Subcutaneous abdominal adipose tissue (tissue), 5 donors: ENCODE data around the gene IQSEC2.

Experiments used
- H3K27ac ChIP-seq: one replicate; pipeline ENCODE4 v1.7.0; 2013; ENCODE audit warnings: low read depth, mild to moderate bottlenecking, inconsistent platforms, low read length, moderate library complexity
- H3K27me3 ChIP-seq, 5 donors: one replicate each; pipeline ENCODE4 v1.7.0; 2013; ENCODE audit warnings: low read length in 5 of 5, inconsistent platforms in 1 of 5; ENCODE audit not compliant: control insufficient read depth in 5 of 5, insufficient read depth in 4 of 5
- H3K36me3 ChIP-seq, 5 donors: one replicate each; pipeline ENCODE4 v1.7.0; 2013; ENCODE audit warnings: low read length in 5 of 5; ENCODE audit not compliant: control insufficient read depth in 5 of 5, insufficient read depth in 5 of 5
- H3K4me1 ChIP-seq, 5 donors: one replicate each; pipeline ENCODE4 v1.7.0; 2013; ENCODE audit warnings: low read length in 5 of 5, mild to moderate bottlenecking in 3 of 5, moderate library complexity in 1 of 5; ENCODE audit not compliant: control insufficient read depth in 5 of 5, insufficient read depth in 5 of 5
- H3K4me3 ChIP-seq, 5 donors: one replicate each; pipeline ENCODE4 v1.7.0; 2013; ENCODE audit warnings: low read length in 5 of 5, low read depth in 1 of 5
- H3K9ac ChIP-seq, 5 donors: one replicate each; pipeline ENCODE4 v1.7.0; 2013; ENCODE audit warnings: low read length in 5 of 5, mild to moderate bottlenecking in 4 of 5, moderate library complexity in 3 of 5
- H3K9me3 ChIP-seq, 5 donors: one replicate each; pipeline ENCODE4 v1.7.0; 2013; ENCODE audit warnings: low read length in 5 of 5; ENCODE audit not compliant: control insufficient read depth in 5 of 5
- donor health status: healthy.
- donor health status: healthy.
- donor health status: healthy.
- donor health status: healthy.
- donor health status: healthy.

Gene IQSEC2

DNA sequence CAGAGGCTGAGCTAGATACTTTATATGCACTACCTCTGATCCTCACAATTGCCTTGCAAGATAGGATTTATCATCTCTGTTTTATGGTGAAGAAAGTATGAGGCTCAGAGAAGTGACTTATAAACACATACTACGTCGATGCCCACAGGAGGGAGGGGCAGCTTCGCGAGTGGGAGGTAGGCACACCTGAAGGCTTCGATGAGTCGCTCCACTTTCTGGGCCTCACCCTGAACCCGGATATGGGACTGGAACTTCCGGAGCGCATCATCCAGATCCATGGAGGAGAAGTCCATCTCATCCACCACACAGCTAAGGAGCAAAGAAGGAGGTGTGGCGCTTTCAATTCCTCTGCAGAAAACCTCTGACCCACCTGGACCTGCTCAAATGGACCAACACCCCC, 33.5 kb downstream of the IQSEC2 start:
- H3K4me1 ChIP-seq, result no peaks in the 10 kb centered on the region
- peaks cover 4 to 42% (median 24%) of the 10 kb centered on the region in 5 donors for H3K36me3 ChIP-seq
- peaks cover 0 to 4% (median 0%) of the 10 kb centered on the region in 5 donors for H3K9me3 ChIP-seq
- peaks cover 3 to 14% (median 8%) of the 10 kb centered on the region in 5 donors for H3K27me3 ChIP-seq
- H3K9ac ChIP-seq, result no peak overlapping the region
- no peak overlapping the region for H3K4me3 ChIP-seq
- no peak overlapping the region for H3K27ac ChIP-seq

DNA sequence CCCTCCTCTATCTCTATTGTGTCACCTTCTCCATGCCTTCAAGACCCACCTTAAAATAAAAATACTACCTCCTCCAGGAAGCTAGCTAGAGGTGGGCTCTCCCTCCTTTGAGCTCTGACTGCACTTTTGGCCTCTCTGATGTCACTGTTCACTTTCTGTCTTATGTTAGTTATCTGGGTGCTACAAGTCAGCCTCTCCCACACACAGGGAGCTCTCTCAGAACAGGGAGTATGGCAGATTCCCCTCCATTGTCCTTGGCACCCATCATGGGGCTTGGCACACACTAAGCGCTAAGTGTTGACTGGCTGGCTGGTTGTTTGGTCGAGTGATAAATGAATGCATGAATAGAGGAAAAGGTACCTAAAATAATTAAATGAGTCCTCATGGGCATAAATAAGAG, 35.2 kb downstream of the IQSEC2 start:
- Histone ChIP-seq H3K27me3 (peaks cover 3 to 17% (median 10%) of the 10 kb centered on the region in 5 donors), H3K9ac (no peak overlapping the region), H3K9me3 (no peaks in the 10 kb centered on the region), H3K27ac (no peak overlapping the region), H3K36me3 (peaks cover 4 to 50% (median 32%) of the 10 kb centered on the region in 5 donors), H3K4me1 (no peaks in the 10 kb centered on the region), H3K4me3 (no peak overlapping the region)

DNA sequence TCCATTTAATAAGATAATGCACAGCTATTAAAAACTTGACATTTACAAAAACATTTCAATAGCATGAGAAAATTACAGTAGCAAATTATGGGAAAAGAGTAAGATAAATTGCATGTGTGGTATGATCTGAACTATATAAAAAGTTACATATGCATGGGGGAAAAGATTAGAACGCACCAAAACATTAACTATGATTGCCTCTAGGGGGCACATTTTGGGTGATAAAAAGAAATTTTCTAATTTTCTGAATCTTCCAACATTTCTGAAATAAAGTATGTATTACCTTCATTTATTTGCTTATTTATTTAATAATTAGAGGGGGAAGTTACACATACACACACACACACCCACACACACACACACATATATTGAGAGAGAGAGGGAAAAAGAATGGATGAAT, 36.8 kb downstream of the IQSEC2 start:
- H3K9ac ChIP-seq, result no peak overlapping the region

DNA sequence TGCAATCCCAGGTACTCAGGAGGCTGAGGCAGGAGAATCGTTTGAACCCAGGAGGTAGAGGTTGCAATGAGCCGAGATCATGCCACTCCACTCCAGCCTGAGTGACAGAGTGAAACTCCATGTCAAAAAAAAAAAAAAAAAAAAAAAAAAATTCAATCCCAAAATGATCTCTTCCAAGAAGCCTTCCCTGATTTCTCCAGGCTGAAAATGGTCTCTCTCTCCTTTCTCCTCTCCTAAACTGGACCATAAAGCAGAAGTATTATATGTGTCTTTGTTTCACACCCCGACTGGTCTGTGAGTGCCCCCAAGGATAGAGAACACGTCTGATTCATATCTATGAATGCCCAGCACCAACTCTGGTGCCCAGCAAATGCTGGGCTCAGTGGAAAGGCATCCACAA, 39.1 kb downstream of the IQSEC2 start:
- H3K27me3 ChIP-seq, result peaks cover 0 to 22% (median 6%) of the 10 kb centered on the region in 5 donors

More for the DNA sequence above, 36.8 kb downstream of the IQSEC2 start:
- Histone ChIP-seq H3K27ac (no peak overlapping the region), H3K4me3 (no peak overlapping the region), H3K4me1 (no peaks in the 10 kb centered on the region), H3K27me3 (peaks cover 3 to 19% (median 9%) of the 10 kb centered on the region in 5 donors), H3K9me3 (no peaks in the 10 kb centered on the region), H3K36me3 (peaks cover 4 to 48% (median 30%) of the 10 kb centered on the region in 5 donors)

DNA sequence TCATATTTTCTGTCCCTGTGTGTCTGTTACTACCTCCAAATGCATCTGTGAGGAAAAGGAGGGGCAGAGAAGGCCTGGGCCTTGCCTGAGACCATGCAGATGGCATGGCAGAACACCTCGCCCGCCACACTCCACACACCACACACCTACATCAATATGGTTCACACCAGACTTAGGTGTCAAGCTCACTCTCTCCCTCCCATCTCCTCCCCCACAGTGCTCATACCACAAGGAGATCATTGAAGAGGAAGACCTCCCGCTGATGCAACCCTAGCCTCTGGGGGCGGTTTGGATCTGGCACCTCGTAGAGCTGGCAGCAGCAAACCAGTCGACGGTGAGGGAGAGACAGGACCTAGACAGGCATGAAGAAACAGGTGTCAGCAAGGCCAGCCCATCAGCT, 39.8 kb downstream of the IQSEC2 start:
- Histone ChIP-seq H3K4me3 (no peak overlapping the region), H3K9me3 (no peaks in the 10 kb centered on the region), H3K27me3 (peaks cover 0 to 22% (median 11%) of the 10 kb centered on the region in 5 donors), H3K36me3 (peaks cover 0 to 58% (median 35%) of the 10 kb centered on the region in 5 donors), H3K27ac (no peak overlapping the region), H3K9ac (no peak overlapping the region), H3K4me1 (no peaks in the 10 kb centered on the region)

More for the DNA sequence above, 39.1 kb downstream of the IQSEC2 start:
- Histone ChIP-seq H3K4me3 (no peak overlapping the region), H3K4me1 (no peaks in the 10 kb centered on the region), H3K9ac (no peak overlapping the region), H3K27ac (no peak overlapping the region), H3K9me3 (no peaks in the 10 kb centered on the region), H3K36me3 (peaks cover 0 to 58% (median 32%) of the 10 kb centered on the region in 5 donors)

DNA sequence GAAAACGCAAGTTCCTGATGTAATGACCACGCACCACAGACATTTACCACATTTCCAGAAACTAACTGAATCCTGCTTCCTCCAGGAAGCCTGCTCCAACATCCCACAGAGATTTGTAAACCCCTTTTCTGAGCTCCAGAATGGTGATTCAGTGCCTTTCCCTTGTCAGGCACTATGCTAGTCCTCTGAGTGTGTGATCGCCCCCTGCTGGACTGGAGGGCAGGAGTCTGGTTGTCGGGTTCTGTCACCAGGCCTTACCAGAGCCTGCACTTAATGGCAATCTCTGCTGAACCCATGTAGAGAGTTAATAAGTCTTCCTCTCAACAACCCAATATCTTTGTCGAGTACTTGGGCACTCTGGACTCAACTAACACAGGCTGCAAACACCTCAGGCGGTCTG, 41.9 kb downstream of the IQSEC2 start:
- Histone ChIP-seq H3K27ac (no peak overlapping the region), H3K36me3 (peaks cover 0 to 66% (median 47%) of the 10 kb centered on the region in 5 donors), H3K4me1 (no peaks in the 10 kb centered on the region), H3K9me3 (no peaks in the 10 kb centered on the region), H3K9ac (no peak overlapping the region), H3K27me3 (peaks cover 0 to 28% (median 14%) of the 10 kb centered on the region in 5 donors), H3K4me3 (no peak overlapping the region)

DNA sequence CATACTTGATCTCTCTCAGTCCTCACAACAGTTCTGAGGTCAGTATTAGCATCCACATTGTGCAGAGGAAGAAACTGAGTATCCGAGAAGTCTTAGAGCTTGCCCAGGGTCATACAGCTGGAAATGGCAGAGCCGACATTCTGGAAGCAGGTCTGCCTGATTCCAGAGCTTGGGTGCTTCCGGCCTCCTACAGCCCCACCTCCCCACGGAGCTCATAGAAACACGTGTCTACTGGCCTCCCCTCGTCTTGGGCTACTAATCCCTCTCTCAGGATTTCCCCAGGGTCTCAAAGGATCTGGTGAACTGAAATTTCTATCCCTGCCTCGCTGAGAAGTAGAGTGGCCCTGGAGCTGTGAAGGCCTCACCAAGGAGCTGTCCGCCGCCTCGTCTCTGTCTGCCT, 44.3 kb downstream of the IQSEC2 start:
- Histone ChIP-seq H3K9me3 (no peaks in the 10 kb centered on the region), H3K9ac (no peak overlapping the region), H3K27ac (no peak overlapping the region), H3K4me1 (no peaks in the 10 kb centered on the region), H3K36me3 (peaks cover 0 to 59% (median 41%) of the 10 kb centered on the region in 5 donors), H3K27me3 (peaks cover 0 to 28% (median 15%) of the 10 kb centered on the region in 5 donors), H3K4me3 (no peak overlapping the region)

DNA sequence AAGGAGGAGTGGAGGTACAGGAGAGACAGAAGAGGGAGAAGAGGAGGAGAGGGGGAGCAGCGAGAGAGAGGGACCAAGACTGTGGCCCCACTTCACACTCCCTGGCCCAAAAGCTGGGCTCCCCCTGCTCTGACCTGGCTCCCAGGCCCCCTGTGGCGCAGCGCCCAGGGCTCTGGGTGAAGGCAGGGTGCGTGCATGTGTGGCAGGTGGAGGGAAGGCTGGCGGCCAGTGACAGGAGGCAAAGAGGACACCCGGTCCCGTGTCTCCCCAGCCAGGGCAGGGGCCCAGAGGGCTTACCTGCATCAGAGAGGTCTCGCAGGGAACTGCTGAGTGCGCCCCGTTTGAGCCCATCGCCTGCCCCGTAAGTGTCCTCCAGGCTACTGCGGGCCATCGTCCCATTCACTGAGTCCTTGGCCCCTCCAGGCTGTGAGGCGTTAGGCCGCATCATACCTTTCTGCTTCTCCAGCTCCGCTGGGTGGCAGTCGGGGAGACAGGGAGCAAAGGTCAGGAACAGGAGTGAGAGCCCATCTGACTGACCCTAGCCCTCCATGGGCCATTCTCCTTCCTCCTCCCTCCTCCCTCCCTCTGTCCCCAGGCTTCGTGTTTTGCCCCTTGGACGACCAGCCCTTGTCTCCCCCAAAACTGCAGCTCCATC, 45.2 kb downstream of the IQSEC2 start:
- Histone ChIP-seq H3K4me3 (no peak overlapping the region), H3K27ac (no peak overlapping the region), H3K9ac (no peak overlapping the region), H3K4me1 (no peaks in the 10 kb centered on the region), H3K36me3 (peaks cover 0 to 52% (median 33%) of the 10 kb centered on the region in 5 donors), H3K27me3 (peaks cover 0 to 29% (median 15%) of the 10 kb centered on the region in 5 donors), H3K9me3 (no peaks in the 10 kb centered on the region)

DNA sequence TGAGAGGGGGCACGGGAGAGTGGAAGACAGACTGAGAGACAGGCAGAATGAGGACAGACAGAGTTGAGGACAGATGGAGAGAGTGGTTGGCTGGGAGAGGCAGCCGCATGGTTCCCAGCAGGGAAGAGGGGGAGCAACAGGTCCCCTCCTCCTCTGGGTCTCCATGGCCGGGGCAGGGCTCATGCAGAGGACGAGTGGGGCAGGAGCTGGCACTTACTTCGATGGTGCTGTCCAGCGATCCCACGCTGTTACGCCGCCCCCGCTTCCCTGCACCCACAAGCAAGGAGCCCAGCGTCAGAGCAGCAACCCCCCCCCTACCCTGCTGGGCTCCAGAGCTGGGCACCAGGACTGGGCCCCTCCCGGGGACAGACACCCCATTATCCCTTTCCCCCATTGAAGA, 45.8 kb downstream of the IQSEC2 start:
- peaks cover 0 to 52% (median 33%) of the 10 kb centered on the region in 5 donors for H3K36me3 ChIP-seq

DNA sequence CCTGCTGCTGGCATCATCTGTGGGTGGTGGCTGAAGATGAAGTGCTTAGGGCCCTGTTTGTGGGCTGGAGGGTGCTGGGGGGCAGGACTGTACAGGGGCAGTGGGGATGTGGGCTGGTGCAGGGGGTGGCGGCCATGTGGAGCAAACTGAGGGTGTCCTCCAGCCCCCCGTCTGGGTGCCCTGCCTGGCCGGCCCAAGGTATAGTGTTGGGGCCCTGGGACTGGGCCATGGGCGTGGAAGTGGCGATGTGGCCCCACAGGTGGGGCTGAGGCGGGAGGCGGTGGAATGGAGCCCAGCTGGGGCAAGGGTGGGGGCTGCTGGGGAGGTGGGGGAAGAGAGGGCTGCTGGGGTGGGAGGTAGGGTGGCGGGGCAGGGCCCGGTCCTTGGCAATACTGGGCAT, 46.9 kb downstream of the IQSEC2 start:
- Histone ChIP-seq H3K9ac (no peak overlapping the region), H3K27ac (no peak overlapping the region), H3K4me3 (no peak overlapping the region), H3K36me3 (peaks cover 0 to 41% (median 28%) of the 10 kb centered on the region in 5 donors), H3K4me1 (no peaks in the 10 kb centered on the region), H3K9me3 (no peaks in the 10 kb centered on the region), H3K27me3 (peaks cover 0 to 33% (median 20%) of the 10 kb centered on the region in 5 donors)

More for the DNA sequence above, 45.8 kb downstream of the IQSEC2 start:
- H3K4me1 ChIP-seq, result no peaks in the 10 kb centered on the region
- H3K27ac ChIP-seq, result no peak overlapping the region
- no peak overlapping the region for H3K9ac ChIP-seq
- no peaks in the 10 kb centered on the region for H3K9me3 ChIP-seq
- peaks cover 0 to 29% (median 16%) of the 10 kb centered on the region in 5 donors for H3K27me3 ChIP-seq
- no peak overlapping the region for H3K4me3 ChIP-seq
